Endothelial cell of umbilical vein (primary cell): ENCODE measurements around the gene TMPRSS3. TPM values are rescaled to one million over a fixed set of nuclear protein-coding genes. Genes with fewer than 3 reads are reported as not detected.

Experiments used
- BruUV-seq: library from RNA; stranded (reverse); fragments of 400-500 nt; replicated peaks from 2 replicates; lab custom pipeline; 2021; lab: Mats Ljungman, UMichigan
- CTCF ChIA-PET: fragments of 300-600, 350-600 bp; sonication (Branson Sonifier 250); formaldehyde crosslinking; loops from one replicate; lab custom pipeline; 2021; ENCODE audit warnings: antibody characterized with exemption, inconsistent platforms; lab: Charles Lee
- POLR2A ChIA-PET: fragments of 300-600, 350-600 bp; sonication (Branson Sonifier 250); formaldehyde crosslinking; loops from one replicate; lab custom pipeline; 2021; ENCODE audit warnings: antibody characterized with exemption, inconsistent platforms; lab: Charles Lee
- DNase-seq: peaks from one replicate; pipeline ENCODE4 v3.0.0-alpha.2; 2011; ENCODE audit warnings: low read depth, low spot score
- FAIRE-seq: peaks from 2 replicates; lab custom pipeline; 2011; peaks lifted over from hg19 to GRCh38; lab: Jason Lieb, UNC
- H2AFZ ChIP-seq: 2 replicates; pipeline ENCODE4 v1.6.0; 2012; ENCODE audit warnings: low read depth, low read length, control low read depth, inconsistent platforms
- H3K27ac ChIP-seq: 2 replicates; pipeline ENCODE4 v1.5.1; 2011; ENCODE audit warnings: low read depth, mild to moderate bottlenecking, control low read depth, low read length, moderate library complexity; ENCODE audit not compliant: insufficient read depth
- H3K27me3 ChIP-seq, 2 experiments: 2 replicates each; pipeline versions ENCODE4 v1.6.0 to v1.6.1; 2011; ENCODE audit warnings: low read length in 2 of 2, mixed read lengths in 1 of 2; ENCODE audit not compliant: control insufficient read depth in 2 of 2, insufficient read depth in 2 of 2
- H3K36me3 ChIP-seq, 2 experiments: 2 replicates in 1 of 2; 3 replicates in 1 of 2; pipeline ENCODE4 v1.5.1; 2011; ENCODE audit warnings: low read length in 2 of 2, mild to moderate bottlenecking in 1 of 2, moderate library complexity in 1 of 2; ENCODE audit not compliant: control insufficient read depth in 2 of 2, insufficient read depth in 2 of 2; ENCODE audit errors: extremely low read depth in 1 of 2
- H3K4me1 ChIP-seq: 3 replicates; pipeline ENCODE4 v1.5.1; 2011; ENCODE audit warnings: mild to moderate bottlenecking, low read length; ENCODE audit not compliant: control insufficient read depth, insufficient read depth; ENCODE audit errors: extremely low read depth
- H3K4me2 ChIP-seq: 2 replicates; pipeline ENCODE4 v1.6.1; 2011; ENCODE audit warnings: low read length, control low read depth, mixed read lengths; ENCODE audit not compliant: insufficient read depth
- H3K4me3 ChIP-seq, 3 experiments: fragments of 200-600 bp in 1 of 3; sonication (generic), shearing (Covaris generic) in 1 of 3; replicated peaks in 1 of 3; 2 replicates each; pipeline ENCODE4 v1.5.1; 2011 to 2016; ENCODE audit warnings: control low read depth in 3 of 3, low read length in 3 of 3, mild to moderate bottlenecking in 2 of 3, inconsistent platforms in 1 of 3, low read depth in 1 of 3, moderate library complexity in 1 of 3; ENCODE audit not compliant: insufficient read depth in 1 of 3
- H3K79me2 ChIP-seq: 2 replicates; pipeline ENCODE4 v1.6.0; 2012; ENCODE audit warnings: low read length, inconsistent platforms; ENCODE audit not compliant: control insufficient read depth, insufficient read depth
- H3K9ac ChIP-seq: replicated peaks from 2 replicates; pipeline ENCODE3; 2011; ENCODE audit warnings: low read length, control low read depth; ENCODE audit not compliant: insufficient read depth; ENCODE audit errors: extremely low read depth
- H3K9me1 ChIP-seq: replicated peaks from 3 replicates; pipeline ENCODE4 v1.6.0; 2011; ENCODE audit warnings: mild to moderate bottlenecking, low read length; ENCODE audit not compliant: control insufficient read depth, insufficient read depth; ENCODE audit errors: extremely low read depth
- H3K9me3 ChIP-seq: replicated peaks from 2 replicates; pipeline ENCODE4 v1.5.1; 2012; ENCODE audit warnings: low read length, inconsistent platforms; ENCODE audit not compliant: control insufficient read depth, insufficient read depth
- H4K20me1 ChIP-seq: replicated peaks from 2 replicates; pipeline ENCODE3; 2011; ENCODE audit warnings: mild to moderate bottlenecking, low read length; ENCODE audit not compliant: control insufficient read depth, insufficient read depth; ENCODE audit errors: extremely low read depth
- EZH2 ChIP-seq: IDR thresholded peaks from 2 replicates; pipeline ENCODE4 v1.6.1; 2012; ENCODE audit warnings: borderline replicate concordance, low read depth, mild to moderate bottlenecking, moderate library complexity, low read length, inconsistent platforms; ENCODE audit not compliant: severe bottlenecking
- FOS ChIP-seq: IDR thresholded peaks from 2 replicates; pipeline ENCODE4 v1.6.1; 2011; ENCODE audit warnings: mild to moderate bottlenecking, low read length, moderate library complexity, borderline replicate concordance; ENCODE audit not compliant: insufficient read depth
- GATA2 ChIP-seq: IDR thresholded peaks from 2 replicates; pipeline ENCODE4 v1.7.0; 2011; ENCODE audit warnings: low read depth, mild to moderate bottlenecking, moderate library complexity, mixed read lengths, low read length; ENCODE audit not compliant: insufficient read length, insufficient read depth
- JUN ChIP-seq: IDR thresholded peaks from 2 replicates; pipeline ENCODE4 v1.6.1; 2011; ENCODE audit warnings: borderline replicate concordance, low read depth; ENCODE audit not compliant: insufficient read length, insufficient read depth
- MYC ChIP-seq: IDR thresholded peaks from one replicate; pipeline ENCODE4 v1.6.1; 2011; ENCODE audit warnings: mild to moderate bottlenecking, low read depth, low read length
- POLR2A ChIP-seq: IDR thresholded peaks from 2 replicates; pipeline ENCODE4 v1.6.1; 2012; ENCODE audit warnings: low read depth, mild to moderate bottlenecking, control low read depth, low read length
- POLR2AphosphoS5 ChIP-seq: IDR thresholded peaks from 2 replicates; pipeline ENCODE4 v1.6.1; 2012; ENCODE audit warnings: low read depth, mild to moderate bottlenecking, control low read depth, low read length, moderate library complexity; ENCODE audit not compliant: insufficient read depth
- dilution Hi-C: fragments of 300-500 bp; cut with MboI; formaldehyde crosslinking; loops from one replicate; pipeline ENCODE4 v1.15.0; 2019; ENCODE audit warnings: low sequenced_read_pairs; ENCODE audit not compliant: extremely low pct_ligation_motif_present
- intact Hi-C: fragments of 100-400 bp; cut with micrococcal nuclease; formaldehyde crosslinking; loops from one replicate; pipeline ENCODE4 v1.10.0; 2022
- polyA plus RNA-seq, 4 experiments: library from polyadenylated mRNA; depleted of rRNA in 3 of 4; stranded (reverse) in 3 of 4; unstranded in 1 of 4; fragments of >200 nt; gene quantifications; 2 replicates each; pipeline versions ENCODE4 v1.2.1 to v1.2.3, GENCODE V29; 2011 to 2012; ENCODE audit warnings: missing spikeins in 1 of 4
- total RNA-seq: library from RNA; stranded (reverse); gene quantifications from 2 replicates; pipeline ENCODE4 v1.2.3, GENCODE V29; 2021
- TF ChIP-seq, protein P1 (sequence below), 2 donors: IDR thresholded peaks; 1 replicate in 1 of 2; 2 replicates in 1 of 2; pipeline ENCODE4 v1.5.1; 2011; ENCODE audit warnings: low read length in 2 of 2, mild to moderate bottlenecking in 2 of 2, moderate library complexity in 2 of 2, control low read depth in 1 of 2, inconsistent platforms in 1 of 2, low read depth in 1 of 2; ENCODE audit not compliant: insufficient read depth in 1 of 2; ENCODE audit errors: extremely low read depth in 1 of 2
- TF ChIP-seq, protein P2 (sequence below): IDR thresholded peaks from 2 replicates; pipeline ENCODE4 v1.6.1; 2011; ENCODE audit not compliant: insufficient read depth, insufficient read length

TMPRSS3 gene
- total and polyA plus RNA-seq, 2 donors (not counting 3 experiments of a cell fraction or from before 2014, with no cell fraction given) = not detected

DNA sequence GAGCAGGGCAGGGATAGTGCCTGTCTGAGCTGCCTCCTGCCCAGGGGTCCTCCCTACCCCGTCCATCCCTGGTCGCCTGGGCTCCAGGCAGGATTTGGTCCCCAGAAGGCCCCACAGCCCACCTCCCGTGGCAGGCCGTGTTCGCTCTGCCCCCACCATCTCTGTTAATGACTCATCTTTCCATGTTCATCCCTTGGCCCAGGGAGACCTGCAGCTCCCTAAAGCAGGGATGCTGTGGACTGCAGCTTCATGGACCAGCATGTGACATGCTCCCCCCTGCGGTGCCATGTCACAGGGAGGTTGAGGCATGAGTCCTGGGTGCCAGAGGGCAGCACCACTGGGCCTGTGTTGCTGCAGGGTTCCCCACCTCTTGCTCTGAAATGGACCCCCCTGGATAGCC, 34.7 kb upstream of the TMPRSS3 start:
- H3K4me3 ChIP-seq = no peak overlapping the region
- no peaks in the 10 kb centered on the region for H4K20me1 ChIP-seq
- TF ChIP-seq, protein P1, sequence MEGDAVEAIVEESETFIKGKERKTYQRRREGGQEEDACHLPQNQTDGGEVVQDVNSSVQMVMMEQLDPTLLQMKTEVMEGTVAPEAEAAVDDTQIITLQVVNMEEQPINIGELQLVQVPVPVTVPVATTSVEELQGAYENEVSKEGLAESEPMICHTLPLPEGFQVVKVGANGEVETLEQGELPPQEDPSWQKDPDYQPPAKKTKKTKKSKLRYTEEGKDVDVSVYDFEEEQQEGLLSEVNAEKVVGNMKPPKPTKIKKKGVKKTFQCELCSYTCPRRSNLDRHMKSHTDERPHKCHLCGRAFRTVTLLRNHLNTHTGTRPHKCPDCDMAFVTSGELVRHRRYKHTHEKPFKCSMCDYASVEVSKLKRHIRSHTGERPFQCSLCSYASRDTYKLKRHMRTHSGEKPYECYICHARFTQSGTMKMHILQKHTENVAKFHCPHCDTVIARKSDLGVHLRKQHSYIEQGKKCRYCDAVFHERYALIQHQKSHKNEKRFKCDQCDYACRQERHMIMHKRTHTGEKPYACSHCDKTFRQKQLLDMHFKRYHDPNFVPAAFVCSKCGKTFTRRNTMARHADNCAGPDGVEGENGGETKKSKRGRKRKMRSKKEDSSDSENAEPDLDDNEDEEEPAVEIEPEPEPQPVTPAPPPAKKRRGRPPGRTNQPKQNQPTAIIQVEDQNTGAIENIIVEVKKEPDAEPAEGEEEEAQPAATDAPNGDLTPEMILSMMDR (IDR thresholded peaks at IDR 0.05; ENCODE audit: extremely low read depth in 1 of 2, insufficient read depth in 1 of 2, low read depth in 1 of 2, low read length in 2 of 2) = no peak
- no peak for TF ChIP-seq EZH2
- FAIRE-seq = no peak
- POLR2A ChIA-PET = no interaction called here
- BruUV-seq = no TSS peak
- H3K27me3 ChIP-seq = peaks cover 12 to 15% of the 10 kb centered on the region in 2 experiments
- no peak overlapping the region for H3K27ac ChIP-seq
- DNase-seq = no peak
- H3K4me1 ChIP-seq = peaks cover 3% of the 10 kb centered on the region
- H3K9me3 ChIP-seq = no peaks in the 10 kb centered on the region
- intact Hi-C loops (no loop called here), dilution Hi-C loops (no loop called here)
- H3K79me2 ChIP-seq = no peaks in the 10 kb centered on the region
- no peaks in the 10 kb centered on the region for H3K36me3 ChIP-seq
- CTCF ChIA-PET = interaction anchor here (0.8 to 1.0 kb wide), 2 partner anchors 9 to 162 kb away, joined by 3 read pairs; no protein-coding TSS in a partner anchor
- no peak overlapping the region for H3K4me2 ChIP-seq
- no peaks in the 10 kb centered on the region for H3K9me1 ChIP-seq
- H2AFZ ChIP-seq = no peak overlapping the region
- H3K9ac ChIP-seq = no peak overlapping the region

DNA sequence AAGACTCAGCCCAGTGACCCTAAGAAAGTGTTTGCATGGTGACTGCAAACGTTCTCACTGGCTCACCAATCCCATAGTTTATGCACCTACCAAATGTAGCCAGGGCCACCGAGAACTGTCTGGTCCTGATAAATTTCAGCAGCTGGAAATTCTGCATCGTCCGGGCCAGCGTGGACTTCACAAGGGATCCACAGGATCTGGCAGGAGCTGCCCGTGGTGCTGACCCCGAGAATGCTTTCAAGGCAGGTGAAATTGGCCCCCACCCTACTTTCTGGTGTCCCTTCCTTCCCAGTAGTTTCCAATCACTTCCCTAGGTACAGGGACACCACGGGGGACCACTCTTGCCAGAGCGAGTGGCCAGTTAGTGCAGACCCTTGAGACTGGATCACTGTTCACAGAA, 34.0 kb upstream of the TMPRSS3 start:
- H3K4me2 ChIP-seq = no peak overlapping the region
- peaks cover 9% of the 10 kb centered on the region for H3K4me1 ChIP-seq
- no peak for TF ChIP-seq MYC
- TF ChIP-seq, protein P1 (IDR thresholded peaks at IDR 0.05; ENCODE audit: extremely low read depth in 1 of 2, insufficient read depth in 1 of 2, low read depth in 1 of 2, low read length in 2 of 2) = no peak
- TF ChIP-seq POLR2AphosphoS5 = no peak
- TF ChIP-seq JUN = no peak
- no peak for TF ChIP-seq FOS
- TF ChIP-seq, protein P2, sequence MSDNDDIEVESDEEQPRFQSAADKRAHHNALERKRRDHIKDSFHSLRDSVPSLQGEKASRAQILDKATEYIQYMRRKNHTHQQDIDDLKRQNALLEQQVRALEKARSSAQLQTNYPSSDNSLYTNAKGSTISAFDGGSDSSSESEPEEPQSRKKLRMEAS = no peak
- TF ChIP-seq GATA2 = no peak
- no peak for TF ChIP-seq POLR2A
- no peak for TF ChIP-seq EZH2
- H3K9ac ChIP-seq = no peak overlapping the region
- H3K79me2 ChIP-seq = no peaks in the 10 kb centered on the region
- peaks cover 12 to 15% of the 10 kb centered on the region in 2 experiments for H3K27me3 ChIP-seq
- H3K27ac ChIP-seq = no peak overlapping the region
- H2AFZ ChIP-seq = no peak overlapping the region
- no peak for DNase-seq
- BruUV-seq = no TSS peak
- H3K36me3 ChIP-seq = no peaks in the 10 kb centered on the region
- H4K20me1 ChIP-seq = no peaks in the 10 kb centered on the region
- dilution Hi-C loops (no loop called here), intact Hi-C loops (no loop called here)
- no peak for FAIRE-seq
- ChIA-PET CTCF (interaction anchor here (0.8 to 1.0 kb wide), 2 partner anchors 8 to 163 kb away, joined by 3 read pairs; no protein-coding TSS in a partner anchor), POLR2A (no interaction called here)
- no peaks in the 10 kb centered on the region for H3K9me1 ChIP-seq
- H3K9me3 ChIP-seq = no peaks in the 10 kb centered on the region
- no peak overlapping the region for H3K4me3 ChIP-seq
